ENCODE measurements around the gene EVX1. TPM values are rescaled to one million over a fixed set of nuclear protein-coding genes. Genes with fewer than 3 reads are reported as not detected.

Gene EVX1
- total and polyA plus RNA-seq, 2 experiments from 2014 or later: not detected

DNA sequence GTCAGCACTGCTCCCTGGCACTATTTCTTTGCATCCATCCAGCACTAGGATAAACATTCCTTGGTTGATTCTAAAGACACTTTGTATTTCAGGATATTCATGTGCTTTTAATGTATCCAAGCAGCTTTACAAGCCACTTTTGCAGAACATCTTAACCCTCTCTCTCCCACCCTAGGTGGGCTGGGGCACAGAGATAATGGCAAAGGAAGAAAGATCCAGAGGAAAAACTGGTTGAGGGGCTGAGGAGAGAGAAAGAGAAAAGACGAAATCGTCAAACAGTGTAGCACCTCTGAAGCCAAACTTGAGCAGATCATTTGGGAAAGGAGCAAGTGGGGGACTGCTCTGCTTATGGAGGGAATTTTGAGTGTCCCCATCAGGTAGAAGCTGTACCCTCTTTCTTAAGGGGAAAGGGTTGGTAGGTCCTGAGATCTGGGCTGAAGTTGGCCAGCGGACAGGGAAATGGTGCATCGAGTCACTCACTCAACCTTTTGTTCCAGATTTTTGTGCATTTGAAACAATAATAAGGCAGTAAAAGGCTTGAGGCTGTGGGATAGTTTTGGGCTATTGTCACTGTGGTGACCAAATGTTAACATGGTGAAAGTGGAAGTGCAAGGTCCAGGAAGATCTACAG lies 38.5 kb upstream of the EVX1 start:
- Histone ChIP-seq H3K9ac (no peak overlapping the region), H2AFZ (no peak overlapping the region), H3K27ac (no peak overlapping the region), H3K4me3 (no peak overlapping the region), H3K27me3 (replicated peaks; ENCODE audit: insufficient read depth) (peaks cover 28% of the 10 kb centered on the region), H3K4me1 (ENCODE audit: insufficient read depth) (no peaks in the 10 kb centered on the region), H3F3A (ENCODE audit: insufficient read depth) (peaks cover 5% of the 10 kb centered on the region; the same call in 1 of the 2 replicates), H3K9me3 (ENCODE audit: low read depth) (no peaks in the 10 kb centered on the region), H3K9me2 (ENCODE audit: insufficient read depth) (no peaks in the 10 kb centered on the region), H4K20me1 (ENCODE audit: insufficient read depth) (no peaks in the 10 kb centered on the region), H3K36me3 (ENCODE audit: low read depth) (no peaks in the 10 kb centered on the region), H3K4me2 (ENCODE audit: unreplicated experiment) (no peak overlapping the region), H3K79me2 (ENCODE audit: insufficient read depth) (no peaks in the 10 kb centered on the region)
- 95% methylated on average over 4 of the region's 4 CpGs for whole genome bisulfite sequencing, 2 experiments (ENCODE audit: low coverage in 1 of 2, low lambda C conversion rate in 2 of 2, missing lambda C conversion rate in 2 of 2)
- in situ Hi-C loops (cut with MboI): loop anchor here (10.0 kb wide), 3 partner anchors 381 to 721 kb away; no protein-coding TSS in a partner anchor
- TF ChIP-seq EZH2 (IDR thresholded peaks at IDR 0.05; ENCODE audit: insufficient read depth, poor library complexity, severe bottlenecking): no peak
- no peak for TF ChIP-seq EZH2phosphoT487 (IDR thresholded peaks at IDR 0.05; ENCODE audit: insufficient read depth, low read depth)
- no peak for DNase-seq

- TF ChIP-seq EZH2phosphoT487 (IDR thresholded peaks at IDR 0.05; ENCODE audit: insufficient read depth, low read depth) (no peak), EZH2 (IDR thresholded peaks at IDR 0.05; ENCODE audit: insufficient read depth, poor library complexity, severe bottlenecking) (no peak)
Measured at GRCh38 chr7:27204851-27205322, 37.7 kb upstream of the EVX1 start.

DNA sequence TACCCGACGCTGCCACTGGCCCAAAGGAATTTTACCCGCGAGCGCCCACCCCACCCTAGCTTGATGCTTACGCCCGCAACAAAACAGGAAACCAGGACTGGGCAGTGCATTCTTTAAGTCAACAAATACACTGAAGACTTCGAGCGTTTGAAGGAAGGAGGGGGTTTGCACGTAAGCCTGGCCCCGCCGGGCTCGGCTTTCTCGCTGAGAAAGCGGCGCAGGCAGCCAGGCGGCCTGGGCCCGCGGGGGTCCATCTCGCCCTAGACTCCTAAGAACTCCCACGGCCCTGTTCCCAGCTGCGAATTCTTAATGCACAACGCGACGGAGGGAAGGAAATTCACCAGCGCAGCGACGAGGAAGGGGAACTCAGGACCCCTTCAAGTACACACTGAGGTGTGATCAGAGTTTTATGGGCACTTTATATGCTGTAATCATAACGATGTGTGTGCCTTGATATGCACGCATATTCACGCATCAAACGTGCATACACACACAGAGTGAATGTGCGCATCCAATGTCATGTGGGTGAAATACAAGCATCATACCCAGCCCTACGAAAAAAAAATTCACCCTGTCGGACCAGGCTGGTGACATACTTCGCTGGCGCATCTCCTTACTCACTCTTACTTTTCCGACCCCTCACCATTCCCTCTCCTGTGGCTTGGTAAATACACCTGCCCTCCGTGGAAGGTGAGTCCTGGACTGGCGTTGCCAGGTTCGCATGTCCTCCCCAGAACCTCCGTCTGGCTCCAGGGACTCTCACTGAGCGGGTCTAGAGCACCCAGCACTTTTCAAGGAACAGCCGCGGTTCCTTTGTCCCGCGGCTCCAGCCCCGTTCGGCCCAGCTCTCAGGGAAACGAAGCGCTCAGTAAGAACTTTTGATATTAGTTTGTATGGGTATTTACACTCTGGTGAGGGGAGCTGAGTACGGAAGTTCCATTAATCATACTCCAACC lies 37.0 kb upstream of the EVX1 start:
- Histone ChIP-seq H3K4me2 (ENCODE audit: unreplicated experiment) (peak overlapping the region; percentile 69), H2AFZ (peak overlapping the region; percentile 76), H3K9me2 (ENCODE audit: insufficient read depth) (no peaks in the 10 kb centered on the region), H3K9ac (peak overlapping the region; percentile 13; the same call in 1 of the 2 replicates), H3K27ac (no peak overlapping the region), H4K20me1 (ENCODE audit: insufficient read depth) (no peaks in the 10 kb centered on the region), H3K9me3 (ENCODE audit: low read depth) (no peaks in the 10 kb centered on the region), H3K4me3 (peak overlapping the region; percentile 61), H3K36me3 (ENCODE audit: low read depth) (no peaks in the 10 kb centered on the region), H3K4me1 (ENCODE audit: insufficient read depth) (no peaks in the 10 kb centered on the region), H3K79me2 (ENCODE audit: insufficient read depth) (no peaks in the 10 kb centered on the region), H3K27me3 (replicated peaks; ENCODE audit: insufficient read depth) (peaks cover 28% of the 10 kb centered on the region), H3F3A (ENCODE audit: insufficient read depth) (peaks cover 5% of the 10 kb centered on the region; the same call in 1 of the 2 replicates)
- WGBS, 2 experiments (ENCODE audit: low coverage in 1 of 2, low lambda C conversion rate in 2 of 2, missing lambda C conversion rate in 2 of 2): 43 to 50% methylated on average over 52 of the region's 52 CpGs
- no peak for TF ChIP-seq EZH2phosphoT487 (IDR thresholded peaks at IDR 0.05; ENCODE audit: insufficient read depth, low read depth)
- no peak for TF ChIP-seq EZH2 (IDR thresholded peaks at IDR 0.05; ENCODE audit: insufficient read depth, poor library complexity, severe bottlenecking)
- peak; percentile 18 for DNase-seq
- in situ Hi-C loops (cut with MboI): loop anchor here (10.0 kb wide), 3 partner anchors 379 to 719 kb away; no protein-coding TSS in a partner anchor

More at GRCh38 chr7:27204851-27205322, 37.7 kb upstream of the EVX1 start:
- Histone ChIP-seq H3K9me3 (ENCODE audit: low read depth) (no peaks in the 10 kb centered on the region), H3K4me2 (ENCODE audit: unreplicated experiment) (peak overlapping the region; percentile 69), H3K79me2 (ENCODE audit: insufficient read depth) (no peaks in the 10 kb centered on the region), H3K27ac (no peak overlapping the region), H3K4me3 (peak overlapping the region; percentile 61), H2AFZ (peak overlapping the region; percentile 76), H4K20me1 (ENCODE audit: insufficient read depth) (no peaks in the 10 kb centered on the region), H3K4me1 (ENCODE audit: insufficient read depth) (no peaks in the 10 kb centered on the region), H3K9ac (peak overlapping the region; percentile 13; the same call in 1 of the 2 replicates), H3K36me3 (ENCODE audit: low read depth) (no peaks in the 10 kb centered on the region), H3F3A (ENCODE audit: insufficient read depth) (peaks cover 5% of the 10 kb centered on the region; the same call in 1 of the 2 replicates), H3K27me3 (replicated peaks; ENCODE audit: insufficient read depth) (peaks cover 28% of the 10 kb centered on the region), H3K9me2 (ENCODE audit: insufficient read depth) (no peaks in the 10 kb centered on the region)
- 11% methylated on average over 40 to 41 of the region's 41 CpGs for WGBS, 2 experiments (ENCODE audit: low coverage in 1 of 2, low lambda C conversion rate in 2 of 2, missing lambda C conversion rate in 2 of 2)
- DNase-seq: peak; percentile 64
- in situ Hi-C loops (cut with MboI): loop anchor here (10.0 kb wide), 3 partner anchors 380 to 720 kb away; no protein-coding TSS in a partner anchor

DNA sequence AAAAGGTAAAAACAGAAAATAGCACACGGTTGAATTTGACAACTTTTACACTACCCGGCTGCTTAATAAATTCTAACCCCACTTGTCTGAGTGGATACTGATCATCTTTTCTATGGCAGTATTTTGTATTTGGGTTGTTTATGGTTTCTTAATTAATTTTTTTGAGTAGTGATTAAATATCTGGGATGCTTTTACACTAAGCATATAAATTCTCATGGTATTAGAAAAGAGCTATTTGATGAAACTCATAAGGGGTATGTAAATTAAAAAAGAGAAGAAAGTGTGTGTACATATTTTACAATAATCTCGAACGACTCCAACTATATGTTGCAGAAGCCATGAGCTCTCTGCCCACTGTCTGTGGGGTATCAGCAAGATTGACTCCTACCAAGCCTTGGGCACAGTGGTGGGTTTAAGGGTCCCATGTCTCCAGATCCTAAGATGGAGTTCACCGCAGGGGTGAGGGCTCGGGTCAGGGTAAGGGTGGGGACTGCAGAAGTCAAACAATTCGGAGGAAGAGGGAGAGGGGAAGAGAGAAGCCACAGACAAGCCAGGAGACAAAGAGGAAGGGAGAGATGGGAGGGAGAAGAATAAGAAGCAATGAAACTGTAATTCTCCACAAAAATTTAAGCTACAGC lies 35.1 kb upstream of the EVX1 start:
- Histone ChIP-seq H3K4me3 (no peak overlapping the region), H3K4me1 (ENCODE audit: insufficient read depth) (no peaks in the 10 kb centered on the region), H4K20me1 (ENCODE audit: insufficient read depth) (no peaks in the 10 kb centered on the region), H3K36me3 (ENCODE audit: low read depth) (no peaks in the 10 kb centered on the region), H2AFZ (no peak overlapping the region), H3K27ac (no peak overlapping the region), H3K79me2 (ENCODE audit: insufficient read depth) (no peaks in the 10 kb centered on the region), H3K4me2 (ENCODE audit: unreplicated experiment) (no peak overlapping the region), H3F3A (ENCODE audit: insufficient read depth) (no peaks in the 10 kb centered on the region), H3K9ac (no peak overlapping the region), H3K9me2 (ENCODE audit: insufficient read depth) (no peaks in the 10 kb centered on the region), H3K9me3 (ENCODE audit: low read depth) (no peaks in the 10 kb centered on the region), H3K27me3 (replicated peaks; ENCODE audit: insufficient read depth) (peaks cover 26% of the 10 kb centered on the region)
- 73 to 81% methylated on average over 7 of the region's 7 CpGs for WGBS, 2 experiments (ENCODE audit: low coverage in 1 of 2, low lambda C conversion rate in 2 of 2, missing lambda C conversion rate in 2 of 2)
- DNase-seq: no peak
- in situ Hi-C loops (cut with MboI): loop anchor here (10.0 kb wide), 3 partner anchors 377 to 717 kb away; no protein-coding TSS in a partner anchor
- no peak for TF ChIP-seq EZH2 (IDR thresholded peaks at IDR 0.05; ENCODE audit: insufficient read depth, poor library complexity, severe bottlenecking)
- TF ChIP-seq EZH2phosphoT487 (IDR thresholded peaks at IDR 0.05; ENCODE audit: insufficient read depth, low read depth): no peak

Data from GM23248 (cell line).